Loucy (cell line): ENCODE results near the gene DIPK1A.

Source experiments
- H2AFZ ChIP-seq: fragments of 200-600 bp; sonication (generic); 2 replicates; pipeline ENCODE4 v1.6.0; 2016; ENCODE audit warnings: antibody characterized with exemption, mild to moderate bottlenecking, low read length, moderate library complexity
- H3F3A ChIP-seq: fragments of 200-600 bp; 2 replicates; pipeline ENCODE4 v1.6.0; 2016; ENCODE audit warnings: antibody characterized with exemption, low read depth, mild to moderate bottlenecking
- H3K27me3 ChIP-seq: fragments of 200-600 bp; sonication (generic); 2 replicates; pipeline ENCODE4 v1.6.1; 2014; ENCODE audit warnings: low read length, mild to moderate bottlenecking; ENCODE audit not compliant: insufficient read depth, poor library complexity, severe bottlenecking
- H3K36me3 ChIP-seq: fragments of 200-600 bp; sonication (generic); 2 replicates; pipeline ENCODE4 v1.6.1; 2016; ENCODE audit warnings: low read length; ENCODE audit not compliant: insufficient read depth
- H3K4me1 ChIP-seq: fragments of 200-600 bp; sonication (generic); 2 replicates; pipeline ENCODE4 v1.5.1; 2014; ENCODE audit warnings: low read length, mild to moderate bottlenecking; ENCODE audit not compliant: insufficient read depth, poor library complexity, severe bottlenecking
- H3K4me2 ChIP-seq: fragments of 200-600 bp; sonication (generic); 2 replicates; pipeline ENCODE4 v1.6.0; 2014; ENCODE audit warnings: antibody characterized with exemption, low read length, low read depth, mild to moderate bottlenecking; ENCODE audit not compliant: poor library complexity, severe bottlenecking
- H3K4me3 ChIP-seq: fragments of 200-600 bp; sonication (generic); 2 replicates; pipeline ENCODE4 v1.5.1; 2014; ENCODE audit warnings: low read length, mild to moderate bottlenecking, mixed read lengths; ENCODE audit not compliant: poor library complexity, severe bottlenecking
- H3K79me2 ChIP-seq: fragments of 200-600 bp; sonication (generic); 2 replicates; pipeline ENCODE4 v1.6.1; 2014; ENCODE audit warnings: low read length; ENCODE audit not compliant: insufficient read depth
- H3K9ac ChIP-seq: fragments of 200-600 bp; sonication (generic); 2 replicates; pipeline ENCODE4 v1.6.0; 2014; ENCODE audit warnings: mild to moderate bottlenecking, low read depth, low read length, moderate library complexity; ENCODE audit not compliant: poor library complexity, severe bottlenecking
- H3K9me2 ChIP-seq: fragments of 200-600 bp; sonication (generic); replicated peaks from 2 replicates; pipeline ENCODE4 v1.6.1; 2016; ENCODE audit warnings: low read depth, low read length, mixed read lengths
- H3K9me3 ChIP-seq: fragments of 200-600 bp; sonication (generic); 2 replicates; pipeline ENCODE4 v1.6.1; 2014; ENCODE audit warnings: mild to moderate bottlenecking, antibody characterized with exemption, low read length, low read depth; ENCODE audit not compliant: insufficient read depth
- H4K20me1 ChIP-seq: fragments of 200-600 bp; sonication (generic); 2 replicates; pipeline ENCODE4 v1.6.0; 2014; ENCODE audit warnings: antibody characterized with exemption, low read length, mild to moderate bottlenecking; ENCODE audit not compliant: insufficient read depth, poor library complexity, severe bottlenecking
- EZH2phosphoT487 ChIP-seq: fragments of 200-600 bp; IDR thresholded peaks from 2 replicates; pipeline ENCODE4 v1.6.1; 2018; ENCODE audit warnings: antibody characterized with exemption, mild to moderate bottlenecking, moderate library complexity, borderline replicate concordance
- TF ChIP-seq, protein P1 (sequence below): fragments of 200-600 bp; sonication (generic); conservative IDR thresholded peaks from 2 replicates; pipeline ENCODE4 v1.5.1; 2014; ENCODE audit warnings: mild to moderate bottlenecking, antibody characterized with exemption, low read length

Gene DIPK1A

DNA sequence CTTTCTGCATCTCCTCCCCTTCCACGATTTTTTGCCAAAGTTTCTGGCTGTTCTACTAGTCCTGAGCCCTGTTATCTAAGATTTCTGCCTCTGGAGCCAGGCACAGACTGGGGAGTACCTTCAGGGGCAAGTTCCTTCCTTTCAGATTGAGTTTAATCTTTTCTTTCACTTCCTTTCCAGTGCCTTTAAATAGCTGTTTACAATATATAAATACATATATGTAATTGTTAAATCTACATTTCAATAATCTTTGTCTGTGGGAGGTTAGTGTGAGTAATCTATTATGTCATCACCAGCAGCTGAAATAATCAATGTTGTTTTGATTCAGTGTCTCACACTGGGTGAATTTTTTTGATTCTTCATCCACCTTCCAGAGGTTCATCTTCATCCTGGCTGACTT is 31.8 kb downstream of the DIPK1A start:
- Histone ChIP-seq H3K9ac (no peak overlapping the region), H3K9me3 (no peaks in the 10 kb centered on the region), H4K20me1 (no peaks in the 10 kb centered on the region), H3K9me2 (no peaks in the 10 kb centered on the region), H3K4me3 (no peak overlapping the region), H3K4me1 (peaks cover 7% of the 10 kb centered on the region), H3K79me2 (0 out of 2 replicates have a peak, but pooled peaks cover 5% of the 10 kb centered on the region), H3F3A (no peaks in the 10 kb centered on the region), H3K4me2 (no peak overlapping the region), H2AFZ (no peak overlapping the region), H3K36me3 (no peaks in the 10 kb centered on the region), H3K27me3 (no peaks in the 10 kb centered on the region)
- TF ChIP-seq EZH2phosphoT487: no peak
- TF ChIP-seq, protein P1, sequence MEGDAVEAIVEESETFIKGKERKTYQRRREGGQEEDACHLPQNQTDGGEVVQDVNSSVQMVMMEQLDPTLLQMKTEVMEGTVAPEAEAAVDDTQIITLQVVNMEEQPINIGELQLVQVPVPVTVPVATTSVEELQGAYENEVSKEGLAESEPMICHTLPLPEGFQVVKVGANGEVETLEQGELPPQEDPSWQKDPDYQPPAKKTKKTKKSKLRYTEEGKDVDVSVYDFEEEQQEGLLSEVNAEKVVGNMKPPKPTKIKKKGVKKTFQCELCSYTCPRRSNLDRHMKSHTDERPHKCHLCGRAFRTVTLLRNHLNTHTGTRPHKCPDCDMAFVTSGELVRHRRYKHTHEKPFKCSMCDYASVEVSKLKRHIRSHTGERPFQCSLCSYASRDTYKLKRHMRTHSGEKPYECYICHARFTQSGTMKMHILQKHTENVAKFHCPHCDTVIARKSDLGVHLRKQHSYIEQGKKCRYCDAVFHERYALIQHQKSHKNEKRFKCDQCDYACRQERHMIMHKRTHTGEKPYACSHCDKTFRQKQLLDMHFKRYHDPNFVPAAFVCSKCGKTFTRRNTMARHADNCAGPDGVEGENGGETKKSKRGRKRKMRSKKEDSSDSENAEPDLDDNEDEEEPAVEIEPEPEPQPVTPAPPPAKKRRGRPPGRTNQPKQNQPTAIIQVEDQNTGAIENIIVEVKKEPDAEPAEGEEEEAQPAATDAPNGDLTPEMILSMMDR: no peak

DNA sequence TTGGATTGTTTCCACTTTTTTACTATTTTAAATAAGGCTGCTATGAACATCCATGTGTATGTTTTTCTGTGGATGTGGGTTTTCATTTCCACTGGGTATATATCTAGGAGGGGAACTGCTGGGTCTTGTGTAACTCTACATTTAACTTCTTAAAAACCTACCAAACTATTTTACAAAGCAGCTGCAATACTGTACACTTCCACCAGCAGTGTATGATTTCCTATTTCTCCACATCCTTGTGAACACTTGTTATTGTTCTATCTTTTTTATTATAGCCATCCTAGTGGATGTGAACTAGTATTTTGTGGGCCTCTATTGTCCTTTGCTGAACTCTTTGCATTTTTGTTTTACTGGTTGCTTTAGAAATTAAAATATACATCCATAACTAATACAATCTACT is 33.4 kb downstream of the DIPK1A start:
- Histone ChIP-seq H3K9ac (no peak overlapping the region), H3K9me2 (no peaks in the 10 kb centered on the region), H3K9me3 (no peaks in the 10 kb centered on the region), H3F3A (no peaks in the 10 kb centered on the region), H3K27me3 (no peaks in the 10 kb centered on the region), H3K4me3 (no peak overlapping the region), H2AFZ (no peak overlapping the region), H3K4me2 (no peak overlapping the region), H3K36me3 (no peaks in the 10 kb centered on the region), H3K79me2 (0 out of 2 replicates have a peak, but pooled peaks cover 5% of the 10 kb centered on the region), H4K20me1 (no peaks in the 10 kb centered on the region), H3K4me1 (peaks cover 4% of the 10 kb centered on the region)
- TF ChIP-seq, protein P1: peak; percentile 43
- TF ChIP-seq EZH2phosphoT487: no peak

DNA sequence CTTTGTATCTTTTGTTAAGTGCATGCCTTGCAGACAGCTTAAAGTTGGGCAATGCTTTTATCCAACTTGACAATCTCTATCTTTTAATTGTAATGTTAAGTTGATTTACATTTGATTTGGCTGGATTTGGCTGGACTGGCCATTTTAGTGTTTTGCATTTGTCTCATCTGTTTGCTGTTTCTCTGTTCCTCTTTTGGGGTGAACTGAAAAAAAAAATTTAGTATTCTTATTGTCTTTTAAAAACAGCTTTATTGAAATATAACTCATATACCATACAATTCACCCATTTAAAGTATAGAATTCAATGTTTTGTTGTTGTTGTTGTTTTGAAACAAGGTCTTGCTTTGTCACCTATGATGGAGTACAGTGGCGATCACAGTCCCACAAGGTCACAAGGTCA is 34.4 kb downstream of the DIPK1A start:
- Histone ChIP-seq H3K4me2 (no peak overlapping the region), H3K79me2 (0 out of 2 replicates have a peak, but pooled peaks cover 5% of the 10 kb centered on the region), H3F3A (no peaks in the 10 kb centered on the region)

More for the DNA sequence above, 34.4 kb downstream of the DIPK1A start:
- H3K9me2 ChIP-seq: no peaks in the 10 kb centered on the region
- no peak overlapping the region for H3K9ac ChIP-seq
- peaks cover 4% of the 10 kb centered on the region for H3K4me1 ChIP-seq
- H3K27me3 ChIP-seq: no peaks in the 10 kb centered on the region
- no peak overlapping the region for H3K4me3 ChIP-seq
- no peaks in the 10 kb centered on the region for H3K36me3 ChIP-seq
- H3K9me3 ChIP-seq: no peaks in the 10 kb centered on the region
- no peak for TF ChIP-seq EZH2phosphoT487
- TF ChIP-seq, protein P1: no peak
- no peaks in the 10 kb centered on the region for H4K20me1 ChIP-seq
- no peak overlapping the region for H2AFZ ChIP-seq
